Measurements from ENCODE around the gene MGARP.
"Not testable (repeated sequence)": the region's sequence is repeated elsewhere in the genome, so short reads cannot be mapped to it uniquely, and the experiment has no call there.

MGARP gene

GRCh38 chr4:139256349-139256748 is 23.7 kb downstream of the MGARP start:
- TF ChIP-seq CTCF (conservative IDR thresholded peaks at IDR 0.05; ENCODE audit: low read depth, low read length) = no peak
- no peak overlapping the region for H3K4me2 ChIP-seq
- peaks cover 4% of the 10 kb centered on the region for H3K4me1 ChIP-seq (ENCODE audit: low read depth, poor library complexity, severe bottlenecking)
- no peaks in the 10 kb centered on the region for H3K79me2 ChIP-seq (ENCODE audit: insufficient read depth, low read depth)
- H4K20me1 ChIP-seq (ENCODE audit: insufficient read depth) = no peaks in the 10 kb centered on the region
- H3K27ac ChIP-seq = no peak overlapping the region
- no peaks in the 10 kb centered on the region for H3K27me3 ChIP-seq (ENCODE audit: insufficient read depth, low read depth)
- no peak overlapping the region for H3K9ac ChIP-seq
- no peak overlapping the region for H2AFZ ChIP-seq (ENCODE audit: low read depth)
- H3K4me3 ChIP-seq (IDR thresholded peaks at IDR 0.05; ENCODE audit: insufficient read depth, low read depth, low read length) = no peak overlapping the region
- no peaks in the 10 kb centered on the region for H3K36me3 ChIP-seq (ENCODE audit: insufficient read depth)

GRCh38 chr4:139255581-139255980 is 24.4 kb downstream of the MGARP start:
- H3K79me2 ChIP-seq (ENCODE audit: insufficient read depth, low read depth); H3K4me3 ChIP-seq (IDR thresholded peaks at IDR 0.05; ENCODE audit: insufficient read depth, low read depth, low read length); H3K27ac ChIP-seq; H4K20me1 ChIP-seq (ENCODE audit: insufficient read depth); H3K4me1 ChIP-seq (ENCODE audit: low read depth, poor library complexity, severe bottlenecking); H2AFZ ChIP-seq (ENCODE audit: low read depth); H3K27me3 ChIP-seq (ENCODE audit: insufficient read depth, low read depth); H3K9ac ChIP-seq; H3K4me2 ChIP-seq; H3K36me3 ChIP-seq (ENCODE audit: insufficient read depth): not testable (repeated sequence)

GRCh38 chr4:139253713-139254112 is 26.3 kb downstream of the MGARP start:
- H3K27me3 ChIP-seq (ENCODE audit: insufficient read depth, low read depth) = no peaks in the 10 kb centered on the region
- H3K36me3 ChIP-seq (ENCODE audit: insufficient read depth) = no peaks in the 10 kb centered on the region
- H3K9ac ChIP-seq = no peak overlapping the region
- no peaks in the 10 kb centered on the region for H4K20me1 ChIP-seq (ENCODE audit: insufficient read depth)
- no peak for TF ChIP-seq CTCF (conservative IDR thresholded peaks at IDR 0.05; ENCODE audit: low read depth, low read length)
- no peak overlapping the region for H3K27ac ChIP-seq
- H3K4me1 ChIP-seq (ENCODE audit: low read depth, poor library complexity, severe bottlenecking) = peaks cover 4% of the 10 kb centered on the region
- no peak overlapping the region for H3K4me3 ChIP-seq (IDR thresholded peaks at IDR 0.05; ENCODE audit: insufficient read depth, low read depth, low read length)
- H3K4me2 ChIP-seq = no peak overlapping the region
- no peak overlapping the region for H2AFZ ChIP-seq (ENCODE audit: low read depth)
- H3K79me2 ChIP-seq (ENCODE audit: insufficient read depth, low read depth) = no peaks in the 10 kb centered on the region

GRCh38 chr4:139253046-139253445 is 27.0 kb downstream of the MGARP start:
- no peaks in the 10 kb centered on the region for H4K20me1 ChIP-seq (ENCODE audit: insufficient read depth)
- peaks cover 6% of the 10 kb centered on the region for H3K4me1 ChIP-seq (ENCODE audit: low read depth, poor library complexity, severe bottlenecking)
- H3K27ac ChIP-seq = no peak overlapping the region
- no peaks in the 10 kb centered on the region for H3K27me3 ChIP-seq (ENCODE audit: insufficient read depth, low read depth)
- no peaks in the 10 kb centered on the region for H3K36me3 ChIP-seq (ENCODE audit: insufficient read depth)
- H3K4me3 ChIP-seq (IDR thresholded peaks at IDR 0.05; ENCODE audit: insufficient read depth, low read depth, low read length) = no peak overlapping the region
- H2AFZ ChIP-seq (ENCODE audit: low read depth) = no peak overlapping the region
- no peak overlapping the region for H3K9ac ChIP-seq
- TF ChIP-seq CTCF (conservative IDR thresholded peaks at IDR 0.05; ENCODE audit: low read depth, low read length) = no peak
- H3K4me2 ChIP-seq = no peak overlapping the region
- H3K79me2 ChIP-seq (ENCODE audit: insufficient read depth, low read depth) = no peaks in the 10 kb centered on the region

- H2AFZ ChIP-seq (ENCODE audit: low read depth) = 0 out of 2 replicates have a peak overlapping the region, but pooled peaks have one; percentile 9
Measured at GRCh38 chr4:139247700-139248238, 32.3 kb downstream of the MGARP start.

More at GRCh38 chr4:139247700-139248238, 32.3 kb downstream of the MGARP start:
- Histone ChIP-seq H3K4me3 (IDR thresholded peaks at IDR 0.05; ENCODE audit: insufficient read depth, low read depth, low read length) (no peak overlapping the region), H3K36me3 (ENCODE audit: insufficient read depth) (no peaks in the 10 kb centered on the region), H3K4me1 (ENCODE audit: low read depth, poor library complexity, severe bottlenecking) (peaks cover 46% of the 10 kb centered on the region), H3K4me2 (no peak overlapping the region), H3K9ac (no peak overlapping the region), H3K27me3 (ENCODE audit: insufficient read depth, low read depth) (no peaks in the 10 kb centered on the region), H4K20me1 (ENCODE audit: insufficient read depth) (no peaks in the 10 kb centered on the region), H3K79me2 (ENCODE audit: insufficient read depth, low read depth) (no peaks in the 10 kb centered on the region), H3K27ac (0 out of 2 replicates have a peak overlapping the region, but pooled peaks have one; percentile 8)
- no peak for TF ChIP-seq CTCF (conservative IDR thresholded peaks at IDR 0.05; ENCODE audit: low read depth, low read length)

Data from KMS-11 (cell line).